ENCODE measurements around the gene EXOC6B.

Gene EXOC6B

GRCh38 chr2:72378753-72379348 is 447.0 kb downstream of the EXOC6B start:
- CTCF ChIA-PET = interaction anchor here (0.5 to 1.0 kb wide), 2 partner anchors 45 to 509 kb away, joined by 3 read pairs; partner anchors contain the start of gene SPR
- Histone ChIP-seq H3K4me1 (ENCODE audit: control insufficient read depth, insufficient read depth, low read length) (no peaks in the 10 kb centered on the region), H3K9me3 (ENCODE audit: control insufficient read depth, insufficient read depth, low read depth, low read length) (no peaks in the 10 kb centered on the region), H3K4me3 (ENCODE audit: low read depth, low read length) (no peak overlapping the region), H3K36me3 (ENCODE audit: control insufficient read depth in 2 of 2, insufficient read depth in 1 of 2, low read length in 2 of 2) (peaks cover 0 to 9% of the 10 kb centered on the region in 2 experiments; a peak in 1 of 3 replicates), H3K27ac (ENCODE audit: extremely low read depth, low read depth, low read length) (no peak overlapping the region)
- POLR2A ChIA-PET = no interaction called here
- no peak for TF ChIP-seq ZNF621 (tag by site-specific recombination; IDR thresholded peaks at IDR 0.05)
- TF ChIP-seq GLIS2 (tag by site-specific recombination; IDR thresholded peaks at IDR 0.05) = no peak
- TF ChIP-seq MZF1 (tag by site-specific recombination; IDR thresholded peaks at IDR 0.05; ENCODE audit: borderline replicate concordance) = no peak
- TF ChIP-seq HOXC10 (CRISPR knock-in tag; IDR thresholded peaks at IDR 0.05) = no peak
- no peak for TF ChIP-seq ZNF169 (tag by site-specific recombination; IDR thresholded peaks at IDR 0.05)
- TF ChIP-seq ZNF76 (tag by site-specific recombination; IDR thresholded peaks at IDR 0.05; ENCODE audit: borderline replicate concordance, low read depth) = no peak
- no peak for TF ChIP-seq ZNF677 (tag by site-specific recombination; IDR thresholded peaks at IDR 0.05)
- TF ChIP-seq SETDB1 (IDR thresholded peaks at IDR 0.05; ENCODE audit: insufficient read length, low read length) = no peak
- TF ChIP-seq HOXA7 (CRISPR knock-in tag; IDR thresholded peaks at IDR 0.05; ENCODE audit: borderline replicate concordance) = no peak
- TF ChIP-seq ZNF138 (tag by site-specific recombination; IDR thresholded peaks at IDR 0.05; ENCODE audit: borderline replicate concordance) = no peak
- TF ChIP-seq ZNF350 (tag by site-specific recombination; IDR thresholded peaks at IDR 0.05) = no peak
- TF ChIP-seq ZBTB44 (tag by site-specific recombination; IDR thresholded peaks at IDR 0.05) = no peak
- TF ChIP-seq ZNF157 (tag by site-specific recombination; IDR thresholded peaks at IDR 0.05) = no peak
- no peak for TF ChIP-seq PBX3 (CRISPR knock-in tag; IDR thresholded peaks at IDR 0.05)
- TF ChIP-seq IKZF3 (tag by site-specific recombination; IDR thresholded peaks at IDR 0.05) = no peak
- no peak for TF ChIP-seq GLIS1 (tag by site-specific recombination; IDR thresholded peaks at IDR 0.05)
- no peak for TF ChIP-seq ZBTB17 (tag by site-specific recombination; IDR thresholded peaks at IDR 0.05)
- no peak for TF ChIP-seq ZNF701 (tag by site-specific recombination; IDR thresholded peaks at IDR 0.05)

GRCh38 chr2:72367530-72368225 is 458.2 kb downstream of the EXOC6B start:
- TF ChIP-seq ZBTB21 (tag by site-specific recombination; IDR thresholded peaks at IDR 0.05) (no peak), ZNF654 (tag by site-specific recombination; IDR thresholded peaks at IDR 0.05; ENCODE audit: low read depth) (0 out of 2 replicates have a peak, but pooled peaks have one; percentile 3), ZSCAN30 (tag by site-specific recombination; IDR thresholded peaks at IDR 0.05) (no peak), PRDM1 (tag by site-specific recombination; IDR thresholded peaks at IDR 0.05) (no peak)
- no peak overlapping the region for H3K4me3 ChIP-seq (ENCODE audit: low read depth, low read length)
- H3K9me3 ChIP-seq (ENCODE audit: control insufficient read depth, insufficient read depth, low read depth, low read length) = no peaks in the 10 kb centered on the region
- no peaks in the 10 kb centered on the region for H3K4me1 ChIP-seq (ENCODE audit: control insufficient read depth, insufficient read depth, low read length)
- no peak overlapping the region for H3K27ac ChIP-seq (ENCODE audit: extremely low read depth, low read depth, low read length)
- POLR2A ChIA-PET = no interaction called here
- H3K36me3 ChIP-seq (ENCODE audit: control insufficient read depth in 2 of 2, insufficient read depth in 1 of 2, low read length in 2 of 2) = no peaks in the 10 kb centered on the region
- CTCF ChIA-PET = interaction anchor here (0.7 to 1.2 kb wide), 5 partner anchors 9 to 378 kb away, joined by 3 to 5 read pairs (median 4); no protein-coding TSS in a partner anchor
